Upper lobe of left lung (tissue), 6 donors: ENCODE measurements around the gene NANOGP8. TPM values are rescaled to one million over a fixed set of nuclear protein-coding genes. Genes with fewer than 3 reads are reported as not detected.

Experiments used
- ATAC-seq, 2 donors: fragments of 200-7000 bp; cut with Tn5 transposase; one replicate each; pipeline ENCODE4 v1.9.1; 2022; ENCODE audit warnings: mild to moderate bottlenecking in 2 of 2, moderate library complexity in 2 of 2; ENCODE audit not compliant: low FRiP score in 2 of 2
- DNase-seq, 2 donors: peaks; one replicate each; pipeline ENCODE4 v3.0.0-alpha.2; 2019 to 2020
- H3K27ac ChIP-seq, 4 donors: fragments of 200-600 bp; sonication (generic); one replicate each; pipeline ENCODE4 v1.5.1; 2016 to 2019
- H3K27me3 ChIP-seq, 4 donors: fragments of 200-600 bp; sonication (generic); one replicate each; pipeline ENCODE4 v1.5.1; 2017 to 2019
- H3K36me3 ChIP-seq, 4 donors: fragments of 200-600 bp; sonication (generic); one replicate each; pipeline ENCODE4 v1.5.1; 2016 to 2019
- H3K4me1 ChIP-seq, 4 donors: fragments of 200-600 bp; sonication (generic); one replicate each; pipeline ENCODE4 v1.5.1; 2018 to 2019
- H3K4me3 ChIP-seq, 4 donors: fragments of 200-600 bp; sonication (generic); one replicate each; pipeline ENCODE4 v1.5.1; 2017 to 2019; ENCODE audit warnings: mild to moderate bottlenecking in 2 of 4, moderate library complexity in 1 of 4
- H3K9me3 ChIP-seq, 4 donors: fragments of 200-600 bp; sonication (generic); one replicate each; pipeline ENCODE4 v1.5.1; 2018 to 2019
- CTCF ChIP-seq, 6 experiments: fragments of 450-650 bp in 4 of 6; fragments of 200-600 bp in 2 of 6; sonication (generic) in 2 of 6; IDR thresholded peaks; one replicate each; pipeline ENCODE4 v1.5.1; 2016 to 2019; ENCODE audit warnings: antibody characterized with exemption in 6 of 6
- EP300 ChIP-seq, 4 donors: sonication (generic); formaldehyde crosslinking; IDR thresholded peaks; one replicate each; pipeline ENCODE4 v1.5.1; 2017; ENCODE audit warnings: antibody characterized with exemption in 4 of 4, control low read depth in 2 of 4
- POLR2A ChIP-seq, 4 donors: fragments of 450-650 bp; IDR thresholded peaks; one replicate each; pipeline ENCODE4 v1.5.1; 2016 to 2017; ENCODE audit warnings: antibody characterized with exemption in 4 of 4, mild to moderate bottlenecking in 2 of 4
- POLR2AphosphoS5 ChIP-seq, 2 donors: sonication (generic); formaldehyde crosslinking; IDR thresholded peaks; one replicate each; pipeline ENCODE4 v1.5.1; 2017; ENCODE audit warnings: antibody characterized with exemption in 2 of 2
- WGBS, 2 donors: methylation state at CpG; one replicate each; pipeline ENCODE4 v1.1.5; 2017 to 2018; 5-methylcytosine and 5-hydroxymethylcytosine counted together
- total RNA-seq, 6 donors: library from RNA; depleted of rRNA in 4 of 6; stranded (reverse); fragments of >200 nt in 4 of 6; gene quantifications; one replicate each; pipeline versions ENCODE4 v1.1.0 to v1.2.1, GENCODE V29; 2016 to 2021
- donor health status: DM: no; HTN: no; CAD: no; lungs with moderate emphysema.
- donor health status: DM: no; HTN: yes; CAD: no; lungs with severe emphysema.

Gene NANOGP8
- total RNA-seq, 6 donors from 2014 or later, result 0.46 to 8.4 (median 1.4) TPM; not detected in 1

GRCh38 chr15:35098737-35099136, 13.6 kb upstream of the NANOGP8 start:
- no peaks in the 10 kb centered on the region for H3K27me3 ChIP-seq
- H3K36me3 ChIP-seq, result no peaks in the 10 kb centered on the region
- DNase-seq (no peak), ATAC-seq (no peak)
- no peaks in the 10 kb centered on the region for H3K9me3 ChIP-seq
- TF ChIP-seq POLR2A (IDR thresholded peaks at IDR 0.05) (no peak), EP300 (IDR thresholded peaks at IDR 0.05) (no peak), CTCF (IDR thresholded peaks at IDR 0.05) (no peak), POLR2AphosphoS5 (IDR thresholded peaks at IDR 0.05) (no peak)
- no peak overlapping the region for H3K27ac ChIP-seq
- no peak overlapping the region for H3K4me3 ChIP-seq
- H3K4me1 ChIP-seq, result no peaks in the 10 kb centered on the region

GRCh38 chr15:35095941-35096340, 10.8 kb upstream of the NANOGP8 start:
- H3K9me3 ChIP-seq, result no peaks in the 10 kb centered on the region
- H3K4me1 ChIP-seq, result no peaks in the 10 kb centered on the region
- no peak overlapping the region for H3K4me3 ChIP-seq
- no peak overlapping the region for H3K27ac ChIP-seq
- H3K27me3 ChIP-seq, result no peaks in the 10 kb centered on the region
- DNase-seq, result no peak
- TF ChIP-seq POLR2A (IDR thresholded peaks at IDR 0.05) (no peak), POLR2AphosphoS5 (IDR thresholded peaks at IDR 0.05) (no peak), CTCF (IDR thresholded peaks at IDR 0.05) (no peak), EP300 (IDR thresholded peaks at IDR 0.05) (no peak)
- 80 to 82% methylated on average over 4 of the region's 4 CpGs for WGBS, 2 donors
- ATAC-seq, result no peak
- peaks cover 0 to 3% (median 0%) of the 10 kb centered on the region in 4 donors for H3K36me3 ChIP-seq

DNA sequence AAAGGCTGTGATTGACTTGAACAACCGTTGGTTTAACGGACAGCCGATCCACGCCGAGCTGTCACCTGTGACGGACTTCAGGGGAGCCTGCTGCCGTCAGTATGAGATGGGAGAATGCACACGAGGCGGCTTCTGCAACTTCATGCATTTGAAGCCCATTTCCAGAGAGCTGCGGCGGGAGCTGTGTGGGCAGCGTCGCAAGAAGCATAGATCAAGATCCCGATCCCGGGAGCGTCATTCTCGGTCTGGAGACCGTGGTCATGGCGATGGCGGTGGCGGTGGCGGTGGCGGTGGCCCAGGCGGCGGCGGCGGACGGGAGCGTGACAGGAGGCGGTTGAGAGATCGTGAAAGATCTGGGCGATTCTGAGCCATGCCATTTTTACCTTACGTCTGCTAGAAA, 7.8 kb upstream of the NANOGP8 start:
- Histone ChIP-seq H3K4me3 (no peak overlapping the region), H3K36me3 (peaks cover 0 to 3% (median 0%) of the 10 kb centered on the region in 4 donors), H3K4me1 (no peaks in the 10 kb centered on the region), H3K9me3 (no peaks in the 10 kb centered on the region), H3K27me3 (no peaks in the 10 kb centered on the region), H3K27ac (no peak overlapping the region)
- DNase-seq (peak in 1 of 2 donors; percentile 60), ATAC-seq (no peak)
- no peak for TF ChIP-seq CTCF (IDR thresholded peaks at IDR 0.05)
- TF ChIP-seq POLR2A (IDR thresholded peaks at IDR 0.05), result no peak
- no peak for TF ChIP-seq EP300 (IDR thresholded peaks at IDR 0.05)
- TF ChIP-seq POLR2AphosphoS5 (IDR thresholded peaks at IDR 0.05), result no peak
- 95% methylated on average over 33 of the region's 33 CpGs for WGBS, 2 donors

GRCh38 chr15:35092311-35092710, 7.2 kb upstream of the NANOGP8 start:
- peaks cover 0 to 3% (median 0%) of the 10 kb centered on the region in 4 donors for H3K36me3 ChIP-seq
- TF ChIP-seq POLR2A (IDR thresholded peaks at IDR 0.05) (no peak), EP300 (IDR thresholded peaks at IDR 0.05) (no peak), POLR2AphosphoS5 (IDR thresholded peaks at IDR 0.05) (no peak), CTCF (IDR thresholded peaks at IDR 0.05) (no peak)
- H3K4me1 ChIP-seq, result no peaks in the 10 kb centered on the region
- H3K27me3 ChIP-seq, result no peaks in the 10 kb centered on the region
- ATAC-seq (no peak), DNase-seq (peak in 1 of 2 donors; percentile 57)
- 96 to 97% methylated on average over 18 of the region's 18 CpGs for WGBS, 2 donors
- no peak overlapping the region for H3K27ac ChIP-seq
- no peaks in the 10 kb centered on the region for H3K9me3 ChIP-seq
- no peak overlapping the region for H3K4me3 ChIP-seq

GRCh38 chr15:35090104-35090807, 5.2 kb upstream of the NANOGP8 start:
- WGBS, 2 donors, result 75 to 84% methylated on average over 1 of the region's 1 CpG
- Histone ChIP-seq H3K4me1 (no peaks in the 10 kb centered on the region), H3K27me3 (no peaks in the 10 kb centered on the region), H3K9me3 (no peaks in the 10 kb centered on the region), H3K27ac (no peak overlapping the region), H3K4me3 (no peak overlapping the region), H3K36me3 (peaks cover 0 to 3% (median 0%) of the 10 kb centered on the region in 4 donors)
- TF ChIP-seq CTCF (IDR thresholded peaks at IDR 0.05) (no peak), POLR2A (IDR thresholded peaks at IDR 0.05) (no peak), POLR2AphosphoS5 (IDR thresholded peaks at IDR 0.05) (no peak), EP300 (IDR thresholded peaks at IDR 0.05) (no peak)
- ATAC-seq, result no peak
- DNase-seq, result no peak
